Stimulated activated CD4-positive, alpha-beta T cell treated with anti-CD3 and anti-CD28 coated beads, Interleukin-1b, Interleukin-23, amount 100 ng/mL, for 24 hours (primary cell): ENCODE data around the gene EBLN1.
"Not testable (repeated sequence)": the region's sequence is repeated elsewhere in the genome, so short reads cannot be mapped to it uniquely, and the experiment has no call there.

Experiments
- DNase-seq, 4 experiments: peaks; one replicate each; pipeline ENCODE4 v3.0.0-alpha.2; 2020; ENCODE audit warnings: low read depth in 4 of 4, low spot score in 1 of 4

Gene EBLN1

DNA sequence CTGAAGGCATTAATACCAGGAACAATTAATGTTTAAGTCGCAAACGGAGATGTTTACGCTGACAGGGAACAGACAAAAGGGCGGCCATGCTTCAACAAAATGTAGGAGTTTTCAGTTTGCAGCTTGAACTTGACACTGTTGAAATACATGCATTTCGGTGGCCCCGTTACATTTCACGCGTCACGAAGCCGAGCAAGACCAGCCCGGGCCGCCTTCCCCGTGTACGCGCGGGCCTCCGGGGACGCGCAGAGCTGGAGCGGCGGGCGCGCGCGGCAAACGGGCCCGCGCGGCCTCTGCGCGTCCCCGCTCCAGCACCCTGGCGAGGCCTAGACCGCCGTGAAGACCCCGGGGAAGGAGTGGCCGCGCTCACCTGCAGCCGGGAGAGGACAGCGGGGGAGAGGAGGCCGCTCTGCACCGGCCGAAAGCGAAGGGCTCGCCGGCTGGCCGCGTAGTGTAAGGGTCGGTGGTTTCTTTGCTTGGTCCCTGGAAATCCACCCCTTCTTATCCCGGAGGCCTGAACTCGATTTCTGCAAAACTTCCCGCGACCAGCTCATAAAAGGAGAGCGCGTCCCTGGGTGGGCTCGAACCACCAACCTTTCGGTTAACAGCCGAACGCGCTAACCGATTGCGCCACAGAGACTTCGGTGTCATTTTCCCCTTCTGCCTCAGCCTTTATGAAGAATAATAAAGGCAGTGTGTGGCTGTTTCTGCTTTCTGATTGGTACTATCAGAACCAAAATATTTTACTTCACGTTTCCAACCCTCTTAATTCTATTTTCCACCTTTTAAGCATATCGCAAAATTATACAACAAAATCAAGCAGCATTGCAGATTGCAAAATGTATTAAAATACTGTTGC is 11.4 kb upstream of the EBLN1 start:
- DNase-seq, result peak; percentile 59 to 90 (median 78)

DNA sequence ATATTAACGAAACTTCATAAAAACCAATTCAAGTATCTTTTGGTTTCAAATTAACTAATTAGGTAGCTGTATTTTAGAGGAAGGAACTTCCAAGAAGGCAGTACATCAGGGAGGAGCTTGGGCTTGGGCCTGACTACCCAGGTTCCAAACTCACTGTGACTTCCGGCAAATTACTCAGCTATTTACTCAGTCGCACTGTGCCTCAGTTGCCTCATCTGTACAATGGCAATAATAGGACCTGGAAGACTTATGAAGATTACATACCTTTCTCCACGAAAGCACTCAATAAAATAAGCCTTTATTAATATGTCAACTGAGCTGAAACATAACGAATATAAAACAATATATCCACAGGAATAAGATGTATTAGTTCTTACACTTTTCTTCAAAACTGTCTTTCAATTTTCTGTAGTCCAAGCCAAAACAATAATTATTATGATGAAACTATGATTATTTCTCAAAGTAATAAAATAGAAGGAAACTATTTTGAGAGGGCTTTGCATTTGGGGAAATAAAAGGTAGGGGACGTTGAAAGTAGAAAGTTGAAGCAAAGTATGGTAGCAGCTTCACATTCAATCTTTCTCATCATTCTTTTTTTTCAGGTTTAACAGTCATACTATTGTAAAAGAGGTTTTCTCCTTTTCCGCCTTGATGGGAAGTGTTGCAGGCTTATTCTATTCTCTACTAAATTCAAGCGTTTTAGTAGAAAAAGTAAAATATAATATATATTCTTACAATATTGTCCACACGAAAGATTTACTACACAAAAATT is 10.5 kb upstream of the EBLN1 start:
- no peak for DNase-seq

DNA sequence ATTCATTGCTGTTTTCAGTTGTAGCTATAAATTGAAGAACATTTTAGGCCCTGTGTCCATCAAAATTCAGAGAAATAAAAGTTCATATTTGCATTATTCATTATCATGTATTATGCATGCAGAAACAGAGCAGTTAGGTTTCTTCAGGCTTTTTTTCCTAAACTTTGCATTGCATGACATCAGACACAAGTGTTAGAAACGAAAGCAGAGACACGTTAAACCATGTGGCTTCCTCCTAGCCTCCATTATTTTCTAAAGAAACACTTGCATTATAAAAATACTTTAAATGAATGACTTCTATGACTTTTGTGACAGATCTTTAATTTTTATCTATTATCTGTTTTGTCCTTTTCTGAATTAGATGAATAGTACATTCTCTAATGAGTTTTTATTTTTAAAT is 8.8 kb upstream of the EBLN1 start:
- DNase-seq, result no peak

DNA sequence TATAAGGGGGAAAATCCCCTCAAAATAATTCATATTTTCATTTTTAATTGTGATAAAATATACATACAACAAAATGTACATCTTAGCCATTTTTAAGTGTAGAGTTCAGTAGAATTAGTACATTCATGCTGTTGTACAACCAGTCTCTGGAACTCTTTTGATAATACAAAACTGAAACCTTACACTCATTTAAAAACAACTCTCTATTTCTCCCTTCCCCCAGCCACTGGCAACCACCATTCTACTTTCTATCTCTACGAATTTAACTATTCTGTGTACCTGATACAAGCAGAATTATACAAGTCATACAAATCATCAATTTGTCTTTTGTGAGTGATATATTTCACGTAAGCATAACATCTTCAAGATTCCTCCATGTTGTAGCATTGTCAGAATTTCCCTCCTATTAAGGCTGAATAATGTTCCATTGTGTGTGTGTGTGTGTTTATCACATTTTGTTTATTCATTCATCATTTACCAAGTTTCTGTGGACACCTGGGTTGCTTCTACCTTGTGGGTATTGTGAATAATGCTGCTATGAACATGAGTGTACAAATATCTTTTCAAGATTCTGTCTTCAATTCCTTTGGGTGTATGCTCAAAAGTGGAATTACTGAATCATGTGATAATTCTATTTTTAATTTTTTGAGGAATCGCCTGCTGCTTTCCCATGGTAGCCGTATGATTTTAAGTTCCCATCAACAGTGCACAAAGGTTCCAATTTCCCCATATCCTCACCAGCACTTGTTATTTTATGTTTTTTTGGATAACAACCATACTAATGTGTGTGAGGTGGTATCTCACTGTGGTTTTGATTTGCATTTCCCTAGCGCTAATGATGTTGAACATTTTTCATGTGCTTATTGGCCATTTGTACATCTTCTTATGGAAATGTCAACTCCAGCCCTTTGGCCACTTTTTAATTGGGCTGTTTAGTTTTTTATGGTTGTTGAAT is 4.7 kb upstream of the EBLN1 start:
- DNase-seq, result no peak

DNA sequence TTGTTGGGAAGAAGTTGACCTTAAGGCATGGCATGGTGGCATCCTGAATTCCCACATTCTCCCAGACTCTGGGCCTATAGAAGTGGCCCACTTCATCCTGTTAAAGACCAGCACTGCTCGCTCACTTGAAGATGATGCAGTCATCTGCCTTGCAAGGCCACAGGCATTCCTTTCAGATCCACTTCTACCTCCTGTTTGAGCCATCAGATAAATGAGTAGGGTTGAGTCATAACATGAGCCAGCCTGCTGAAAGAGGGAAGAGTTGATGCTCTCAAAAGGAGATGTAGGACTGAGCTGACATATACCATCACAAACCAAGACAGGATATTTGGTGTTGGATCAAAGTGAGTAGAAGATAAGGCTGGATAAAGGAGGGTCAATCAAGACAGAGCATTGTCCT is 1.5 kb upstream of the EBLN1 start:
- no peak for DNase-seq

DNA sequence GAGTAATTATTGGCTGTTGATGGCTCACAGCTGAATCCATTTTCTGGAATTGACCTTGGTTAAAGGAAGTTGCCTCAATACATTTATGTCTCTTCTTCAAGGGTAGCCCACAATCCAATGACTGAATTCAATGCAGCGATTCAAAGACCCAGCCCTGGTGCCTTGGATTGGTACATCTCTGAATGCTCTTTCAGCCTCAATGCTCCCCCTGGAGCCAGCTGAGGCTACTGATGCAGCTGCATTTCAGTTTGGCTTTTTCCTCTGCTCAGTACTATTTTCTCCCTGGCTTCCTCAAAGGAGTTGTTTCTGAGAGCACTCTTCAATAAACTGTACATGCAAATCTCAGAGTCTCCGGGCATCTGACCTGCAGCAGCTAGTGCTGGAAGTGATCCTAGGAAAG is 633 bp upstream of the EBLN1 start:
- no peak for DNase-seq

DNA sequence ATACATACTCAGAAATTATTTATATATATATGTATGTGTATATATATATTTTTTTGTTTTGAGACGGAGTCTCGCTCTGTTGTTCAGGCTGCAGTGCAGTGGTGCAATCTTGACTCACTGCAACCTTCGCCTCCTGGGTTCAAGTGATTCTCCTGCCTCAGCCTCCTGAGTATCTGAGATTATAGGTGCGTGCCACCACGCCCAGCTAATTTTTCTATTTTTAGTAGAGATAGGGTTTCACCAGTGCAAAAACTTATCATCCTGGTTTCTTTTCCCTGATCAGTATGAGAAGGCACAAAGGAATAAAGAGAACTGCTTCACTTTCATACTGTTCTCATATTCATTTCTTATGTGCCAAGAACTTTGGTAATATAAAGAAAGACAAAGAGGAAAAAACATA is 731 bp downstream of the EBLN1 start:
- DNase-seq, result not testable (repeated sequence)

DNA sequence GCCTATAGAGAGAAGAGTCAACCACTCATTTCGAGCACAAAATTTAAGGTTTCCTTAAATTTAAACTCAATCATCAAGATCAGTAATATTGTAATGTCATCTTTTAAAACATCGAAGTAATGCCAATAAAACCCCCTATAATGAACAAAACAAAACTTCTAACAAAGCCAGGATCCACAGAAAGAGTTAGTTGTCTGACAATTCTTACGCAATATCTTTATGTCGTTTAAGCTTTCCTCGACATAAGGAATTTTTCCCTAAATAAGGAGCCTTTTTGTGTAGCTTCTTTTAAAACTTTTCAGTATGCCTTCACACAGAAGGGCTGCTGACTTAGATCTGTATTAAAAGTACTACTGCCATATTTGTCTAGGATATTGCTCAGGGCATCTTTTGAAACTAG is 7.5 kb downstream of the EBLN1 start:
- DNase-seq, result no peak

DNA sequence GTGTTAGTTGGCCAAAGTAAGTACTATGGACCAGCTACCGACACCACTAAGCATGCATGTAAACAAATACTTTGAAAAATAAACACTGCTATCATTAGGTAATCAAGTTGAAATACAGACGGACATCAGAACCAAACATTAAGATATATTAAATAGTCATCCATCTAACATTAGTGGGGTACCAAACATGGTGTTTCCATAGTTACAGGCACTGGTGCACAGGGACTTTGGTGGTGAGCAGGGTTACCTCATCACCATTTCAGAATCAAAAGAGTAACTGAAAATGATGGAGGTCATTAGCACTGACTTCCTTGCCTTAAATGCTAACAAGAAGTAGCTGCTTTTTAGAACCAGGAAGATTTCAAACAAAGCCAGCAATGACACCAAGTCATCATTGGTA is 23.9 kb downstream of the EBLN1 start:
- DNase-seq, result no peak

DNA sequence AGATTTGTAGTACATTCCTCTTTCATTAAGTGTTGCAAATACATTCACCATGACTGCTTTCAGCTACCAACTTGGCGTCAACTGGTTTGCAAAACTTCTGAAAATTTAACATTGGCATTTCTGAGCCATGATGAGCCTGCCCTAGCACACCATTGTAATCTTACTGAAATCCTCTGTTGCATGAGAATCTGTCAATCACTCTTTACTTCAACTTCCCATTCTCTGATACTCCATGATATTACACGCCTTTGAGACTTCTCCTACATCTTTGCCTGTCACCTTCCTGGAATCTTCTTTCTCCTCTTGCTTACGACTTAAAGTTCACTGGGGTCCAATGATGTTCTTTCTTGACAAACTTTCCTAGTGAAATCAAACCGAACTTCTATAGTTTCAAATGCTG is 32.2 kb downstream of the EBLN1 start:
- no peak for DNase-seq

DNA sequence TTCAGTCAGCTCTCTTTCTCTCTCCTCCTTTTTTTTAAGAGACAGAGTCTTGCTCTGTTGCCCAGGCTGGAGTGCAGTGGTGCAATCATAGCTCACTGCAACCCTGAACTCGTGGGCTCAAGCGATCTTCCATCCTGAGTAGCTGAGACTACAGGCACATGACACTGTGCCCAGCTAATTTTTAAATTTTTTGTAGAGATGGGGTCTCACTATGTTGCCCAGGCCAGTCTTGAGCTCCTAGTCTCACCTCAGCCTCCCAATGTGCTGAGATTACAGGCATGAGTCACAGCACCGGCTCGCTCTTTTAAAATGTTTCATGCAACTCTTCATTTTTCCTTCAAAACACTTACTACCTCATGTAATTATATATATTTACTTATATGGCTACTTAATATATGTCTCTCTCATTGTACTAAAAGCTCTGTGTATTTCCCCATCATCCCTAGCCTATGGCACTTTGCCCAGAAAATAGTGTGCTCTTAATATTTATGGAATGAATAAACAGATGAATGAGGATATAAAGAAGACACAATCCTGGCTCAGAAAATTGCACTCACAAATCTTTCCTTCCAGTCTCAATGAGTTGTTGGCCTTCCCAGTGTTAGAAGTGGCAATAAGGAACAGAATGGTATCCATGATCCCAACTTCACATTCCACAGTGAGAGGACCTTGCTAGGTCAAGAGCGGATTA is 33.9 kb downstream of the EBLN1 start:
- DNase-seq, result no peak

DNA sequence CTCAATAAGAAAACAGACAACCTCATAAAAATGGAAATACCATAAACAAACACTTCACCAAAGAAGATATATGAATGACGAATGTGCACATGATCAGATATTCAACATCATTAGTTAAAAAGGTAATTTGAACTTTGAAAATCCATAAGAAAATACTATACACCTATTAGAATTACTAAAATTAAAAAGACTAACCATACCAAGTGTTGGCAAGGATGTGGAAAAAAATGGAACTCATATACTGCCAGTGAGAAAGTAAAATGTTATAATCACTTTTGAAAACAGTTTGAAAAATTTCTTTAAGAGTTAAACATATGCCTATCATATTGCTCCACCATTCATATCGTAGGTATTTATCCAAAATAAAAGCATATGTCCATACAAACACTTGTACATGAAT is 37.1 kb downstream of the EBLN1 start:
- no peak for DNase-seq

DNA sequence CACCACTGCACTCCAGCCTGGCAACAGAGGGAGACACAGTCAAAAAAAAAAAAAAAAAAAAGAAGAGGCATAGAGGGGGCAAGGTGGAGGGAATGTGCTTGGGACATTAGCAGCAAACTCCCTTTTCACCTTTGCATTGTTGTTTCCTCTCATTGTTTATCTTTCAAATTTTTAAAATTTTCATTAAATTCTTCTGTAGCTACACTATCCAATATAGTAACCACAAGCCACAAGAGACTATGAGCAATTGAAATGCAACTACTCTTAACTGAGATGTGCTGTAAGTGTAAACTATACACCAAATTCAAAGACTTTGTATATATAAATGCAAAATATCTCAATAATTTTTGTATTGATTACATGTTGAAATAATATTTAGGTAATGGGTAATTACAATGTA is 43.4 kb downstream of the EBLN1 start:
- DNase-seq, result no peak

DNA sequence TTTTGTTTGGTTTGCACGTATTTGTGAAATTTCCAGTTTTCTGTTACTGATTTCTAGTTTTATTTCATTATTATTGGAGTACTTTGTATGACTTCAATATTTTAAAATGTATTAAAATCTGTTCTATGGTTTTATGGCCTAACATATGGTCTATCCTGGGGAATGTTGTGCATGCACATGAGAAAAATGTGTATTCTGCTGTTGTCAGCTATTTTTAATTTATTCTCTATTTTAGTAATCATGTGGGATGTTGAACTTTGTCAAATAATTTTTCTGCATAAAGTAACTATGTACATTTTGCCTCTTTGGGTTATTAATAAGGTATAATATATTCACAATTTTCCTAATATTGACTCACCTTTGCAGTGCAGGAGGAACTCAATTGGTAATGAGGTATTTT is 46.7 kb downstream of the EBLN1 start:
- no peak for DNase-seq

DNA sequence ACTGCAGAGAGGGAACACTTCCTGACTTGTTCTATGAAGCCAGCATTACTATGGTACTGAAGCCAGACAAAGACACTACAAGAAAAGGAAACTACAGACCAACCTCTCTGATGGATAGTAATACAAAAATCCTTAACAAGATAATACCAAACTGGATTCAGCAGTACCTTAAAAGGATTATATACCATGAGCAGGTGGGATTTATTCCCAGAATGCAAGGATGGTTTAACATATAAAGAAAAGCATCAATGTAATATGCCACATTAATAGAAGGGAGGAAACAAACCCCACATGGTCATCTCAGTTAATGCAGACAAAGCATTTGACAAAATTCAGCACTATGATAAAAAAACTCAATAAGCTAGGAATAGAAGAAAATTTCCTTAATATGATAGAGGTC is 47.2 kb downstream of the EBLN1 start:
- no peak for DNase-seq

DNA sequence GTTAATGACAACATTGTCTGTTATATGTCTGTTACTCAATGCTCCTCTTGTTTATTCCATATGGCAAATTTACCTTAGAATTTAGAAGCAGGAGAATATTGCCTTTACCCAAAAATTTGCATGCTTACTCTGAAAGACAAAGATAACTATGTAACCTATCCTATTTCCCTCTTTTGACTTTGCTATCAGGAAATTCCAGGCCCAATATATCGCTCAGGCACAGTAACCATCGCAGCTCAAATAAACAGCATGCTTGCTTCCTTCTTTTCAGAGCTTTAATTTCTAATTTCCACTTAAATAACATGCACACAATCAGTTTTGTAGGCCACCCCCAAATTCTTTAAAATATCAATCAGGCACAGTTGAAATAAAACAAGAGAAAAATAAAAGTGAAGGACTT is 57.8 kb downstream of the EBLN1 start:
- DNase-seq, result no peak

DNA sequence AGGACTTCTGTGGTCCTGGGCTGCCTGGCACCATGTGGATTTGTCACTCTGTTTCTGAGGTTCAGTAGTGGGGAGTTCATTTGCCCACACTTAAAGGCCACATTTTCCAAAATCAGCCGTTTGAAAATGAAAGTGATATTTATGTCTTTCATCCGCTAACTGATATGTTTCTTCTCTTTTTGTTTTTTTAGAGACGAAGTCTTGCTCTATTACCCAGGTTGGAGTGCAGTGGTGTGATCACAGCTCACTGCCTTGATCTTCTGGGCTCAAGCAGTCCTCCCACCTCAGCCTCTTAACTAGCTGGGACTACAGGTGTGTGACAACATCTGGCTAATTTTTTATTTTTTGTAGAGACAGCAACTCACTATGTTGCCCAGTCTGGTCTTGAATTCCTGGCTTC is 58.6 kb downstream of the EBLN1 start:
- no peak for DNase-seq
